Colonic mucosa (tissue), 4 donors: Measurements from ENCODE around the gene ZNF605. TPM values are rescaled to one million over a fixed set of nuclear protein-coding genes. Genes with fewer than 3 reads are reported as not detected.

Source experiments
- DNase-seq: peaks from one replicate; pipeline ENCODE4 v3.0.0-alpha.2; 2020
- H3K27ac ChIP-seq: fragments of 200-600 bp; one replicate; pipeline ENCODE4 v1.8.0; 2021
- H3K27me3 ChIP-seq: fragments of 200-600 bp; one replicate; pipeline ENCODE4 v1.8.0; 2021
- H3K36me3 ChIP-seq: fragments of 200-600 bp; one replicate; pipeline ENCODE4 v1.8.0; 2021
- H3K4me1 ChIP-seq: fragments of 200-600 bp; one replicate; pipeline ENCODE4 v1.8.0; 2021; ENCODE audit warnings: mild to moderate bottlenecking
- H3K4me3 ChIP-seq: fragments of 200-600 bp; one replicate; pipeline ENCODE4 v1.8.0; 2021
- H3K9ac ChIP-seq, 2 donors: one replicate each; pipeline ENCODE4 v1.7.0; 2013; ENCODE audit warnings: control low read depth in 2 of 2, low read depth in 2 of 2, low read length in 2 of 2
- H3K9me3 ChIP-seq: fragments of 200-600 bp; one replicate; pipeline ENCODE4 v1.8.0; 2021
- intact Hi-C: fragments of 100-400 bp; cut with DNase I; formaldehyde crosslinking; loops from one replicate; pipeline ENCODE4 v1.14.1; 2022
- total RNA-seq, 2 donors: library from RNA; stranded (reverse); fragmentation: NEBNext Ultra II Directional in 1 of 2; extraction: Animal tissue kit (Norgen Biotek cat#: 25700) in 1 of 2; gene quantifications; one replicate each; pipeline ENCODE4 v1.2.1, GENCODE V29; 2021
- TF ChIP-seq, protein P1 (sequence below): fragments of 200-600 bp; IDR thresholded peaks from one replicate; pipeline ENCODE4 v1.8.0; 2022; ENCODE audit warnings: antibody characterized with exemption, mild to moderate bottlenecking
- donor health status: healthy.
- donor health status: DM: no; HTN: no; CAD: no.
- donor health status: DM: no; HTN: no; CAD: no.

The ZNF605 gene
- total RNA-seq, 2 donors from 2014 or later = 7.5 to 8.3 TPM

DNA sequence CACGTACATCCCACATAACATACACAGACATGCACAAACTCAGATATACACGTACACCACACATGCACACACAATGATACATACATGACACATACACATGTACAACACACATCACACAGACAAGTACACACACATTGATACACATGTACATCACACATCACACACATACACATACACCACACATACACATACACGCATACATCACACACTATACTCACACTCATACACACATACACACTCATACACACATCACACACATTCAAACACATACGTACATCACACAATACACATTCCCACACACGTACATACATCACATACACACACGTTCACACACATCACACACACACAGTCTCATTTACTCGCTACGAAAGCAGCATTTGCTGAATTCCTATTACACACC lies 4.5 kb downstream of the ZNF605 start:
- no peak overlapping the region for H3K27ac ChIP-seq
- H3K36me3 ChIP-seq = no peaks in the 10 kb centered on the region
- H3K4me3 ChIP-seq = no peak overlapping the region
- H3K27me3 ChIP-seq = no peaks in the 10 kb centered on the region
- TF ChIP-seq, protein P1, sequence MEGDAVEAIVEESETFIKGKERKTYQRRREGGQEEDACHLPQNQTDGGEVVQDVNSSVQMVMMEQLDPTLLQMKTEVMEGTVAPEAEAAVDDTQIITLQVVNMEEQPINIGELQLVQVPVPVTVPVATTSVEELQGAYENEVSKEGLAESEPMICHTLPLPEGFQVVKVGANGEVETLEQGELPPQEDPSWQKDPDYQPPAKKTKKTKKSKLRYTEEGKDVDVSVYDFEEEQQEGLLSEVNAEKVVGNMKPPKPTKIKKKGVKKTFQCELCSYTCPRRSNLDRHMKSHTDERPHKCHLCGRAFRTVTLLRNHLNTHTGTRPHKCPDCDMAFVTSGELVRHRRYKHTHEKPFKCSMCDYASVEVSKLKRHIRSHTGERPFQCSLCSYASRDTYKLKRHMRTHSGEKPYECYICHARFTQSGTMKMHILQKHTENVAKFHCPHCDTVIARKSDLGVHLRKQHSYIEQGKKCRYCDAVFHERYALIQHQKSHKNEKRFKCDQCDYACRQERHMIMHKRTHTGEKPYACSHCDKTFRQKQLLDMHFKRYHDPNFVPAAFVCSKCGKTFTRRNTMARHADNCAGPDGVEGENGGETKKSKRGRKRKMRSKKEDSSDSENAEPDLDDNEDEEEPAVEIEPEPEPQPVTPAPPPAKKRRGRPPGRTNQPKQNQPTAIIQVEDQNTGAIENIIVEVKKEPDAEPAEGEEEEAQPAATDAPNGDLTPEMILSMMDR = no peak
- DNase-seq = no peak
- H3K4me1 ChIP-seq = peaks cover 3% of the 10 kb centered on the region
- intact Hi-C loops = no loop called here
- no peak overlapping the region for H3K9ac ChIP-seq
- H3K9me3 ChIP-seq = peaks cover 6% of the 10 kb centered on the region

DNA sequence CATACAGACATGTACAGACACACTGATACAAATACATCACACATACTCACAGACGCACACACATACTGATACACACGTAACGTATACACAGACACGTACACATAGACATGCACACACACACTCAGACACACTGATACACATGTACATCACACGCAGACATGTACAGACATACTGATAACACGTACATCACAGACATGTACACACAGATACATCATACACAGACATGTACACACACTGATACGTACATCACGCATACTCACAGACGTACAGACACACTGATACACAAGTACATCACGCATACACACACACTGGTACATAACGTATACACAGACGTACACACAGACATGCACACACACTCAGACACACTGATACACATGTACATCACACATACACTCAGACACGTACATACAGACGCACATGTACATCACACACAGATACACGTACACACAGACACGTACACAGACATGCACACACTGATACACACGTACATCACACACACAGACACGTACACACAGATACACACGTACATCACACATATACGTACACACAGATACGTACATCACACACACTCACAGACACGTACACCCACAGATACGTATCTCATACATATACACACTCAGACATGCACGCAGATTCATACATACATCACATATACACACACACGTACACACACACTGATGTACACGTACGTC lies 5.1 kb downstream of the ZNF605 start:
- H3K27ac ChIP-seq = no peak overlapping the region
- peaks cover 6% of the 10 kb centered on the region for H3K9me3 ChIP-seq
- no peaks in the 10 kb centered on the region for H3K27me3 ChIP-seq
- TF ChIP-seq, protein P1 = no peak
- H3K4me3 ChIP-seq = no peak overlapping the region
- H3K36me3 ChIP-seq = no peaks in the 10 kb centered on the region
- no peak overlapping the region for H3K9ac ChIP-seq
- intact Hi-C loops = no loop called here
- peaks cover 3% of the 10 kb centered on the region for H3K4me1 ChIP-seq
- no peak for DNase-seq

DNA sequence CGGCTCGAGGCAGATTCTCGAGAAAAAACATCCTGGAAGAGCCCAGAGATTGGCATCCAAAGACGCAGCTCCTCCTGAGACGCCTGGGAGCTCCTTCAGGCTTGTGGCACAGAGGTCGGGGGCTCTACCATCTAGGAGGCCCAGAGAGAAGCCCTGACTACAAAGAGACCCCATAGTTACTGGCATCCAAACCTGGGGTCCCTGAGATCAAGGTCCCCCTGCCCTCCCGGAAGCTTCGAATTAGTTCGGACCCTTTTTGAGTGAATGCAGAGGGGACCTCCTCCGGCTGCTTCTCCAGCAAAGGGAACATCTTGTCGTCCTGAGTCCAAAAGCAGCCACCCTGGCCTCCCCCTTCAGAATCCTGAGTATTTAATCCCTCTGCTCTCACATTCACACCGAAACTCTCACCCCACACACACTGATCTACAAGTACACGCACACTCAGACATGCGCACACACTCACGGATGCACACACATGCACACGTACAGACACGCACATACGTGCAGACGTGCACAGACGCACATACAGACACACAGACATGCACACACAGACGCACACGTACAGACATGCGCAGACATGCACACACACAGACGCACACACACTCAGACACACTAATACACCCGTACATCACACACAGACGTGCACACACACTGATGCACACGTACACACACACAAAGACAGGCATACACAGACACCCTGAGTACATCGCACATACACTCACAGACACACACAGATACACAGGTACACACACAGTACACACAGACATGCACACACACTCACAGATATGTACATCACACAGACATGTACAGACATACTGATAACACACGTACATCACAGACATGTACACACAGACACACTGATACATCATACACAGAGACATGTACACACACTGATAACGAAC lies 5.9 kb downstream of the ZNF605 start:
- Histone ChIP-seq H3K27ac (no peak overlapping the region), H3K9me3 (peaks cover 6% of the 10 kb centered on the region), H3K9ac (no peak overlapping the region), H3K27me3 (no peaks in the 10 kb centered on the region), H3K36me3 (no peaks in the 10 kb centered on the region), H3K4me1 (peaks cover under 1% of the 10 kb centered on the region), H3K4me3 (no peak overlapping the region)
- intact Hi-C loops = no loop called here
- DNase-seq = no peak
- TF ChIP-seq, protein P1 = no peak

DNA sequence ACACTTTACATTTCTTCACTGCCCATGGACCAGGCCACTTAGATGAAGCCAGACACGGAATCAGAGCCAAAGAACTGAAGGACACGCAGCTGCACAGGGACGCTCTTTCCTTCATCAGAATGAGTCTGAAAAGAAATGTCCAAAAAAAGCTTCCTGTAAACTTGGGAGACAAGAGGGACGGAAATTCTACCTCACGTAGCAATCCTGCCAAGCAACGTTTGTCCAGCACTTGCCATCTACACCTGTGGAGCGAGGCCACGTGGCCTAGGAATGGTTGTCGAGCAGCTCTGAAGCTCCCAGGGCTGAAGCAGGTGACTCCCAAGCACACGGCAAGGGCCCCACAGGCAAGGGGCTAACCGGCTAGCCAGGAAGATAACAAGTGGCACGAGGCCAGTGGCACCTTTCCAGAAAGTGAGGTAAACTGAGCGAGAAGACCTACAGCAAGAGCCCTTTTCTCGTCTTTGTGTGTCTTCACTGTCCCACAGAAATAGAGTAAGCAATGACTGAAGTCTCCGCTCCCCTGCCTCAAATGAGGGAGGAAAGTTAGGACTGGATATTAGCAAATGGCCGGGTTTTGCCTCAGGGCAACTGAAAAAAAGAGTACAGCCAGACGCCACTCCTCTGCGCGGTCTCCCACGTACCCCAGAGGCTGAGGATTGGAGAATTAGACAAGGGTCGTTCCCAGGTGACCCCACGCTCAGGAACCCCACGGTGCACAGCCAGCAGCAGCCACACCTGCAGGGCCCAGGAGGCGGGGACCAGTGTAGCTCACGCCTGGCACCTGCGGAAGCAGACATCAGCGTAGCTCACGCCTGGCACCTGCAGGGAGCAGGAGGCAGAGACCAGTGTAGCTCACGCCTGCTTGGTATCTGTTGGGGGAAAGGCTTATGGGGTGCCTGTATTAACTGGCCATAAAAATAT lies 7.7 kb downstream of the ZNF605 start:
- H3K9me3 ChIP-seq = peaks cover 6% of the 10 kb centered on the region
- no peaks in the 10 kb centered on the region for H3K36me3 ChIP-seq
- no peak overlapping the region for H3K4me3 ChIP-seq
- no peak overlapping the region for H3K9ac ChIP-seq
- H3K27ac ChIP-seq = no peak overlapping the region
- intact Hi-C loops = no loop called here
- no peak for DNase-seq
- no peaks in the 10 kb centered on the region for H3K27me3 ChIP-seq
- no peaks in the 10 kb centered on the region for H3K4me1 ChIP-seq
- TF ChIP-seq, protein P1 = no peak

DNA sequence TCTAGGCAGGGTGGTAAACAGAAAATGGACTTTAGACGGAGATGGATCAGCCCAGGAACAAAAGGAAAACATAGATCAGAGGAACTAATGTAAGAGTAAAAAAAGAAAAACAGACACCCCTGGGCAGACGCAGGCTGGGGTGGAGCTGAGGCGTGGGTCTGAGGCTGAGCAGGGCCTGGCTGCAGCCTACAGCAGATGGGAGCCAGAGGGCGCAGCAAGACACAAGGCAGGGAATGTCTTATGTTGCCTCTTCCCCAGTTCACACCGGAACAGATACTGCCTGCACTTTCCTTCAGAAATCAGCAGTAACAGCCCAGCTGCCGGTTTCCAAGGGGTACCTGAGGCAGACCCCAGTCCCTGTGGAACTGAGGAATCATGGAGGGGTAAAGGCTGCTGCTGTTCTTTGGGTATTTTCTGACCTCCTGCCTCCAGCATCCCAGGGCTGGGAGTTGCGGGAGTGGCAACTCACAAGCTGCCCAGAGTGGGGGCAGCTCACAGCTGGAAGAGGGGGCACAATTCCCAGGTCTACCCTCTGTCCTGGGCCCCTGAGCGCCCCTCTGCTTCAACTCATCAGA lies 9.8 kb downstream of the ZNF605 start:
- no peak overlapping the region for H3K9ac ChIP-seq
- no peaks in the 10 kb centered on the region for H3K27me3 ChIP-seq
- TF ChIP-seq, protein P1 = no peak
- no peak overlapping the region for H3K4me3 ChIP-seq
- no peaks in the 10 kb centered on the region for H3K4me1 ChIP-seq
- H3K36me3 ChIP-seq = peaks cover 4% of the 10 kb centered on the region
- no peak for DNase-seq
- H3K9me3 ChIP-seq = peaks cover 6% of the 10 kb centered on the region
- no peak overlapping the region for H3K27ac ChIP-seq
- intact Hi-C loops = no loop called here
